Memory B cell (primary cell): Measurements from ENCODE around the gene TVP23C.
"Not testable (repeated sequence)": the region's sequence is repeated elsewhere in the genome, so short reads cannot be mapped to it uniquely, and the experiment has no call there.

ENCODE experiments used
- ATAC-seq: fragments of 150-1000 bp; cut with Tn5 transposase; 2 replicates; pipeline ENCODE4 v1.10.0; 2021; ENCODE audit warnings: low read depth, mild to moderate bottlenecking, moderate library complexity
- DNase-seq, 2 donors: peaks; one replicate each; pipeline ENCODE4 v3.0.0; 2022; ENCODE audit warnings: low spot score in 2 of 2
- H3K27ac Mint-ChIP-seq: one replicate; pipeline ENCODE4 v1.8.0; 2022; ENCODE audit warnings: mild to moderate bottlenecking, moderate library complexity, mixed read lengths
- H3K27me3 Mint-ChIP-seq: one replicate; pipeline ENCODE4 v1.8.0; 2022; ENCODE audit warnings: mixed read lengths
- H3K36me3 Mint-ChIP-seq: one replicate; pipeline ENCODE4 v1.8.0; 2022; ENCODE audit warnings: mild to moderate bottlenecking, mixed read lengths
- H3K4me1 Mint-ChIP-seq: one replicate; pipeline ENCODE4 v1.8.0; 2022; ENCODE audit warnings: mixed read lengths
- H3K4me3 Mint-ChIP-seq: one replicate; pipeline ENCODE4 v1.8.0; 2022; ENCODE audit warnings: mild to moderate bottlenecking, moderate library complexity, mixed read lengths
- H3K9me3 Mint-ChIP-seq: one replicate; pipeline ENCODE4 v1.8.0; 2022; ENCODE audit warnings: mixed read lengths

TVP23C gene

DNA sequence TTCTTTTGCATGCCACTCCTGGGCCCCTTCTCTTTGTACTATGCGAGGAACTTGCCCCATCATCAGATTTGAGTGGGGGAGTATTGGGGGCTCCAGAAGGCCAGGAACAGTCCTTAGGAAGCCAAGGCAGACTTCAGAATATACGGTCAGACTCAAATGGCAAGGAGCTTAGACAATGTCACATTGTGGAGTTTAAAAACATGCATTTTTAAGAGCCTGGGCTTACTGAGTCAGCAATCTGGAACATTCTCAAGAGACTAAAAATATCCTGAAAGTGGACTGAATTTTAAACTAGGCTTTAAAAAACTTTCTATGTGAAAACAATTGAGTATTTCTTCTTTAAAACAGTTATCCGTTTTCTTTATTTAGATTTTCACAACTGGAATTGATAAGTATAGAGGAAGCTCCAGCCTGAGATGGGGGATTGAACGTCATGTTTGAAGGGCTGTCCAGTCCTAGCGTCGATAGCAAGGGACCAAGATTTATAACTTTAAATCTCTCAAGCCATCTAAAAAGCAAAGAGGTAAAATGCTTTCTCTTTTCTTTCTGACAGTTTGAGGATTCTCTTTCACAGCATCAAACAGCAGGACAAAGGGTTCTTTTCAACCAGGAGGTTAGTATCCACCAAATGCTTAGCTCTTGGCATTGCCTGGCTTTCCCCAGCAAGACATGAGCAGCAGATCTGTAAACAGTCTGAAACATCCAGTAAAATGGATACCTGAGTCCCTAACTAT lies 50.1 kb downstream of the TVP23C start:
- no peak for DNase-seq
- ATAC-seq: no peak
- Mint-ChIP-seq H3K4me3 (no peak overlapping the region), H3K27me3 (no peaks in the 10 kb centered on the region), H3K4me1 (peaks cover 2% of the 10 kb centered on the region), H3K9me3 (no peaks in the 10 kb centered on the region), H3K27ac (no peak overlapping the region), H3K36me3 (peaks cover 25% of the 10 kb centered on the region)

DNA sequence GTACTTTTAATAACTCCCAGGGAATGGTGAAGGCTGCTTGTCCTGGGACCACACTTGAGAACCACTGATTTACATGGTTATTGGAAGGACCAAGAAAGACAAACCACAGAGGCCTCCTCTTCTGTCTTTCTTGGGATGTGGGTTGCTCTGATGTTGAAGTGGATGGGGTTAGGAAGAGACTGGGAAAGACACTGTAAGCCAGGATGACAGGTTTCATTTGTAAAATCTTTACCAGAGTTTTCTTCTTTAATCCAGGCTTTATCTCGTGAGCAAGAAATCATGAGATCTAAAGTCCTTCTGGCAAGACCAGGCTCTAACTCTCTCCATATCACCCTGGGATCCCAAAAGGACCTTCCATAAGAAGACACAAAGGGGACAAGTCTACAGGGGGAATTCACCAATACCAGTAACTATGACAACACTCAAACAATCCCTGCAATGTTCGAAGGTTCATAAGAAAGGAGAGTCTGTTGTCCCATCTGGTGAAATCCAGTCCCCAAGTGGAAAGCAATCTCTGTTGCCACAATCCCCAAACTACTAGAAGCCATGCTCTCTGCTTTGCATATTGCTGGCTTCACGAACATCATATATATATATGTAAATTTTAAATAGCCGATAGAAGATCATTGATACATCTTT lies 51.1 kb downstream of the TVP23C start:
- peaks cover 2% of the 10 kb centered on the region for H3K4me1 Mint-ChIP-seq
- H3K4me3 Mint-ChIP-seq: no peak overlapping the region
- no peak for DNase-seq
- ATAC-seq: no peak
- no peaks in the 10 kb centered on the region for H3K27me3 Mint-ChIP-seq
- peaks cover 25% of the 10 kb centered on the region for H3K36me3 Mint-ChIP-seq
- no peaks in the 10 kb centered on the region for H3K9me3 Mint-ChIP-seq
- no peak overlapping the region for H3K27ac Mint-ChIP-seq

DNA sequence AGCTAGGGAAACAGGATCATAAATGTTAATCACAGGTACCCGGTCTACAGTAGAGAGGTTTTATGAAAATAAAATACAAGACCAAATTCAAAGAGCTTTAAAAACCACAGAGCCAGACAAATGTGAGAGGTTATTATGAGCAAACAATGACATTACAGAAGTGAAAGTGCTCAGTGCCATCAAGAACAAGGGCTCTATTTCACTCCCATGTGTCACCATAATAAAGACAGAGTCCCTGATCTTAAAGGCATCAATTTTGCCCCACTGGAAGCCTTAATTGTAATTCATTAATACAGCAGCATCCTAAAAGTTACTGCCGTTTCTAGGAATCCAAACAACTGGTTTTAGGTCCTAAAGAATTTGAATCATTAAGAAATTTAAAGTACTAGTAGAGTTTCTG lies 52.1 kb downstream of the TVP23C start:
- no peaks in the 10 kb centered on the region for H3K9me3 Mint-ChIP-seq
- no peaks in the 10 kb centered on the region for H3K27me3 Mint-ChIP-seq
- H3K4me3 Mint-ChIP-seq: no peak overlapping the region
- no peak for DNase-seq
- peaks cover 23% of the 10 kb centered on the region for H3K36me3 Mint-ChIP-seq
- peaks cover 2% of the 10 kb centered on the region for H3K4me1 Mint-ChIP-seq
- no peak overlapping the region for H3K27ac Mint-ChIP-seq
- ATAC-seq: no peak

DNA sequence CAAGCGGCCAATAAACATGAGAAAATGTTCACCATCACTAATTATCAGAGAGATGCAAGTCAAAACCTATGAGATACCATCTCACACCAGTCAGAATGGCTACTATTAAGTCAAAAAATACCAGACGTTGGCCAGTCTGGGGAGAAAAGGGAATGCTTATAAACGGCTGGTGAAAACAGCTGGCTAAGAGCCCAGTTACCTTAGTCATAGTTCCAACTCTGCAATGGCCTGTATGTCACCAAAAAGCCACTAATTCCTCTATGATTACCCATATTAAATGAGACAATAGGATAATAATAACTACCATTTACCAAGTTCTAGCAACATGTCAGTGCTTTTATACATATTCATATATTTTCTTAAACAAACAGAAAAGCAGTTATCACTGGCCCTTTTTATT lies 52.9 kb downstream of the TVP23C start:
- H3K4me3 Mint-ChIP-seq: no peak overlapping the region
- H3K27ac Mint-ChIP-seq: no peak overlapping the region
- H3K4me1 Mint-ChIP-seq: peaks cover 2% of the 10 kb centered on the region
- no peaks in the 10 kb centered on the region for H3K9me3 Mint-ChIP-seq
- peaks cover 16% of the 10 kb centered on the region for H3K36me3 Mint-ChIP-seq
- H3K27me3 Mint-ChIP-seq: no peaks in the 10 kb centered on the region
- DNase-seq (no peak), ATAC-seq (no peak)

DNA sequence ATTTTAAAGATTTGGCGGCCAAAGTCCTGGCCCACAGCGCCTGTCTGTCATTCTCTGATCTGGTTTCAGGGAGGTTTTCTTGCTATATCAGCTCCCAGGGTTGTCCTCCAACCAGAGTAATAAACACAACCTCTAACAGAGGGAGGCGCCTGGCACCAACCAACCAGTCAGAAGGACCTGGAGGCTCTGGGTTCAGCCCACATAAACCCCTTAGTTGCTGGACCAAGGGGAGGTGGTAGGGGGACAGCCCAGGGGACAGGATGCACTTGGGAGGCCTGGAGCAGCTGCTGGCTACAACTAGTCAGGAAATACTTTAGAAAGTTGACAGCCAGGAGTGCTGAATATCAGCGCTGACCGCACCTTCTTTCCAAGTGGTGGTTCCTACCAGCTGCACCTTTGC lies 54.2 kb downstream of the TVP23C start:
- no peak for DNase-seq
- H3K9me3 Mint-ChIP-seq: no peaks in the 10 kb centered on the region
- H3K4me3 Mint-ChIP-seq: no peak overlapping the region
- H3K27ac Mint-ChIP-seq: no peak overlapping the region
- peaks cover 11% of the 10 kb centered on the region for H3K36me3 Mint-ChIP-seq
- no peak for ATAC-seq
- no peaks in the 10 kb centered on the region for H3K27me3 Mint-ChIP-seq
- H3K4me1 Mint-ChIP-seq: peaks cover 2% of the 10 kb centered on the region

DNA sequence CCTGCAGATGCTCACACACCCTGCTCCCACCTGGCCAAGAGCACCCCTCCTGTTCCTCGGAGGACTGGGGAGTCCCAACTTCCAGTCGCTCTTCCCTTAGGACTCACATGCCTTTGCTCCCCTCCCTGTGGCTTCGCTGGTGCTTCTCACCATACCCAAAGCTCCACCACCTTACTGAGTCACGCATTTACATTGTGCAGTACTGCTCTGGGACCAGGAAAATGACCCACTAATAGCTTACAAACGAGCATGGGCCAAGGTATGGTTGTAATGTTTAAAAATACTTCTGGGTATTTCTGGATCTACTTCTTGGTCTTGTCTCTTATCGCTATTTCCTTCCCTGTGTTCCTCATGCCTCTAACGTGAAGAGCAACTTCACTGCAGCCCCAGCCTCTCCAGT lies 54.8 kb downstream of the TVP23C start:
- H3K4me3 Mint-ChIP-seq: no peak overlapping the region
- H3K27me3 Mint-ChIP-seq: no peaks in the 10 kb centered on the region
- no peak for ATAC-seq
- peaks cover 11% of the 10 kb centered on the region for H3K36me3 Mint-ChIP-seq
- H3K27ac Mint-ChIP-seq: no peak overlapping the region
- peaks cover 6% of the 10 kb centered on the region for H3K4me1 Mint-ChIP-seq
- H3K9me3 Mint-ChIP-seq: no peaks in the 10 kb centered on the region
- no peak for DNase-seq

DNA sequence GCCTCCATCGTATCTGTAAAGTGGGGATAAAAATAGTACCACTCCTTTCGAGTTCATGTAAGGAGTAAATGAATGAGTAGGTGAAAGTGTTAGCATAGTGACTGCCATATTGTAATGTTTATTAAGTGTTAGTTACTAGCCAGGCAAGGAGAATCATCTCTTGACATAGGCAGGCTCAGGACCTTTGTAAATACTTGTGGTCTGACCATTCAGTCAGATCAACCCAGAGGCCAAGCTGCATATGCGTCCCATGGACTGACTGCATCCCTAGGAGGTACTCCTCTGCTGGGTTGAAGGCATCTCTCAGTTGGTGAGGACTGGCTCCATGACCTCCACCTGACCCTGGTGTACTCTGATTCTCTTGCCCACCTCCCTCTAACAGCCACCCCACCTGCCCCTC lies 55.4 kb downstream of the TVP23C start:
- H3K27ac Mint-ChIP-seq: no peak overlapping the region
- H3K36me3 Mint-ChIP-seq: peaks cover 11% of the 10 kb centered on the region
- ATAC-seq (no peak), DNase-seq (no peak)
- H3K9me3 Mint-ChIP-seq: no peaks in the 10 kb centered on the region
- no peaks in the 10 kb centered on the region for H3K27me3 Mint-ChIP-seq
- H3K4me3 Mint-ChIP-seq: no peak overlapping the region
- peaks cover 8% of the 10 kb centered on the region for H3K4me1 Mint-ChIP-seq

DNA sequence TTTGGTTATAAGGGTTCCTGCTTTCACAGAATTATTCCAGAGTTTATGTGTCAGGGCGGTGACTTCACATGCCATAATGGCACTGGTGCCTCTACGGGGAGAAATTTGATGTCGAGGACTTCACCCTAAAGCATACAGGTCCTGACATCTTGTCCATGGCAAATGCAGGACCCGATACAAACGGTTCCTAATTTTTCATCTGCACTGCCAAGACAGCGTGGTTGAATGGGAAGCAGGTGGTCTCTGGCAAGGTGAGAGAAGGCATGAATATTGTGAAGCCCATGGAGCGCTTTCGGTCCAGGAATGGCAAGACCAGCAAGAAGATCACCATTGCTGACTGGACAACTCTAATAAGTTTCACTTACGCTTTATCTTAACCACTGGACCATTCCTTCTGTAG lies 56.3 kb downstream of the TVP23C start:
- peaks cover 12% of the 10 kb centered on the region for H3K36me3 Mint-ChIP-seq
- H3K9me3 Mint-ChIP-seq: no peaks in the 10 kb centered on the region
- ATAC-seq: no peak
- H3K27me3 Mint-ChIP-seq: no peaks in the 10 kb centered on the region
- peaks cover 10% of the 10 kb centered on the region for H3K4me1 Mint-ChIP-seq
- H3K27ac Mint-ChIP-seq: no peak overlapping the region
- DNase-seq: no peak
- H3K4me3 Mint-ChIP-seq: no peak overlapping the region

DNA sequence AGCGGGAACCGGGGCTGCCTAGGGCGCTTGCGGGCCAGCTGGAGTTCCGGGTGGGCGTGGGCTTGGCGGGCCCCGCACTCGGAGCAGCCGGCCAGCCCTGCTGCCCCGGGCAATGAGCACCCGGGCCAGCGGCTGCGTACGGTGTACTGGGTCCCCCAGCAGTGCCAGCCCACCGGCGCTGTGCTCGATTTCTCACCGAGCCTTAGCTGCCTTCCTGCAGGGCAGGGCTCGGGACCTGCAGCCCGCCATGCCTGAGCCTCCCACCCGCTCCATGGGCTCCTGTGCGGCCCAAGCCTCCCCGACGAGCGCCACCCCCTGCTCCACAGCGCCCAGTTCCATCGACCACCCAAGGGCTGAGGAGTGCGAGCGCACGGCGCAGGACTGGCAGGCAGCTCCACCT lies 57.6 kb downstream of the TVP23C start:
- ATAC-seq, H3K27me3 Mint-ChIP-seq, H3K4me3 Mint-ChIP-seq, DNase-seq, H3K9me3 Mint-ChIP-seq, H3K27ac Mint-ChIP-seq: not testable (repeated sequence)
- Mint-ChIP-seq H3K4me1 (peaks cover 10% of the 10 kb centered on the region), H3K36me3 (peaks cover 13% of the 10 kb centered on the region)

DNA sequence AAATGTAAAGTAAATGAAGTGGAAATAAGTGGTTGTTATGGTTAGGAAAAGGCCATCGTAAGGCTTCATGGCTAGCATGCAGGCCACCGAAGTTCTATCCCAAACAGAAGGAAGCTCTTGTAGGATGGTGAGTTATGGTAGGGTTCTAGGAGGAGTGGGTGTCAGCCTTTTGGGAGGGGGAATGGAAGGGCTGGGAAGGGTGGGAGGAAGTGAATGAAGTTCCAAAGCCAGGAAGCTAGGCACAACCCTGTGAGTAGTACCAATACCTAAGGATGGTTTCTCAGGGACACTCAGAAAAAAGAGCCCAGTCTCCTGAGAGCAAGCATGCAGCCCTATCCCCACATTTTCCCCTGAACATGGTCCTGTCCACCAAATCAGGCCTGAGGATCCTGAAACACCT lies 59.6 kb downstream of the TVP23C start:
- Mint-ChIP-seq H3K4me3 (no peak overlapping the region), H3K27ac (no peak overlapping the region), H3K36me3 (peaks cover 16% of the 10 kb centered on the region), H3K4me1 (peaks cover 10% of the 10 kb centered on the region), H3K27me3 (no peaks in the 10 kb centered on the region), H3K9me3 (no peaks in the 10 kb centered on the region)
- no peak for ATAC-seq
- no peak for DNase-seq

DNA sequence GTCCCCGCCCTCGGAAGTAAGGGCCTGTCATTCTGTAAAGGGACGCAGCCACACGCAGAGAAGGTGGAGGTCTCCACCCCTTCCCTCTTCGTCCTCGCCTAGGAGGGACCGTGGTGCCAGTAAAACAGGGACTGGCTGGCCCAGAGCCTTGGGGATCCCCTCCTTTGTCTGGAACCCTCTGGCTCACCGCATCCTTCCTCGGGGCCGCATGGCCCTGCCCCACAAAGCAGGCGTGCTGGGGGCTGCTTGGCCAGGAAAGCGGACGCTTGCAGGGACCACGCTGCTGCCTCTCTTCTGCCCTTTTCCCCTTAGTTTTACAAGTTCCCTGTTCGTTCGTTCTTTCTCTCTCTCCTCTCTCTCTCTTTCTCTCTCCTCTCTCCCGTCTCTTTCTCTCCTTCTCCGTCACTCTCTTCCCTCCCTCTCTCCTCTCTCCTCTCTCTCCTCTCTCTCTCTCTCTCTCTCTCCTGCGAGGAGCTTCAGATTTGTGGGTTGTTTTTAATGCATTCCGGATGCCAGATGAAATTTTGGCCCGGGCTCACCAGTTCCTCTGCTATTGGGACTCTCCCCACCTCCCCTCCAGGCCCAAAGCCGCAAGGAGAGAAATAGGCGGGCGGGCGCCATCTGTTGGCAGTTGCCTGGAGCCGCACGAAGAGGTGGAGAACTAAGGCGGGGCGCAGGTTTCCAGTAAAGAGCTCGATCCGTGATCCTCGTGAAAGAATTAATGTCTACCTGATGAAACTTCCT lies 60.7 kb downstream of the TVP23C start:
- ATAC-seq: peak; percentile 97
- Mint-ChIP-seq H3K4me3 (peak overlapping the region; percentile 33), H3K27ac (no peak overlapping the region)

DNA sequence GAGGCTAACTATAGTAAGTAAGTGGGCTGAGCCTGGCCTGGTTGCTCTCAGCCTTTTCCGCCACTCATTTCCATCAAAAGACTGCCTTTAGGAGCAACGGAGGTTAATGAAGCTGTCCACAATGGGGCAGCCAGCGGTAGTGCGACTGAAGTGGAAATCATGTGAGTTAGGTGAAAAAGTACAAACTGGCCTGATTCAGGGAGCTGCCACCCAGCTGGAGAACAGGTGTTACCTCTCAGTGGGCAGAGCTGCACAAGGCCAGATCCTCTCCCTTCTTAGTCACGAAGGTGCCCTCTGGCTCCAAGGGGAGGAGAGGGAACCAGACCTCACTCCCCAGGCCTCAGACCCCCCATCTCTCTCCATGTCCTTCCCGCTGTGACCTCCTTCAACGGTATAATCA lies 61.5 kb downstream of the TVP23C start:
- no peaks in the 10 kb centered on the region for H3K9me3 Mint-ChIP-seq
- ATAC-seq (no peak), DNase-seq (no peak)
- peaks cover 13% of the 10 kb centered on the region for H3K36me3 Mint-ChIP-seq
- no peak overlapping the region for H3K4me3 Mint-ChIP-seq
- H3K27me3 Mint-ChIP-seq: no peaks in the 10 kb centered on the region
- H3K4me1 Mint-ChIP-seq: peaks cover 10% of the 10 kb centered on the region
- H3K27ac Mint-ChIP-seq: no peak overlapping the region

More for the DNA sequence above, 60.7 kb downstream of the TVP23C start:
- Mint-ChIP-seq H3K4me1 (peaks cover 10% of the 10 kb centered on the region), H3K9me3 (no peaks in the 10 kb centered on the region), H3K27me3 (no peaks in the 10 kb centered on the region), H3K36me3 (peaks cover 13% of the 10 kb centered on the region)
- peak; percentile 54 to 64 for DNase-seq

DNA sequence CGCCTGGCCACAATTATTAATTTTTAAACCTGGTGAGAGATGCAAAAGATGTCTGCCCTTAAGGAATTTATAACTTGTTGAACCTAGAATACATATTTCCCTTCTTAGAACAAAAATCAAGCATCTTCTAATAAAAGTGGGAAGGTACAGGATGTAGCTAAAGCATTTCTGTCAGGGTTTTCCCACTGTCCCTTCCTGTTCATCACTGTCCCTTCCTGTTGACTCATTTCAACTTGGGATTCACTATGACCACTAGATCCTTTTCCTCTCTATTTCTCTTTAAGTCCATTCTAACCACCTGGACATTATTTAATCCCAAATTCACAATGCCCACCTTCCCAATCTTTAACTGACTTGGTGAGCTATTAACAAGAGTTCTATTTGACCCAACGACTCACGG lies 62.0 kb downstream of the TVP23C start:
- Mint-ChIP-seq H3K4me3 (no peak overlapping the region), H3K27ac (no peak overlapping the region), H3K9me3 (no peaks in the 10 kb centered on the region), H3K36me3 (peaks cover 12% of the 10 kb centered on the region), H3K4me1 (peaks cover 10% of the 10 kb centered on the region), H3K27me3 (no peaks in the 10 kb centered on the region)
- DNase-seq (no peak), ATAC-seq (no peak)

DNA sequence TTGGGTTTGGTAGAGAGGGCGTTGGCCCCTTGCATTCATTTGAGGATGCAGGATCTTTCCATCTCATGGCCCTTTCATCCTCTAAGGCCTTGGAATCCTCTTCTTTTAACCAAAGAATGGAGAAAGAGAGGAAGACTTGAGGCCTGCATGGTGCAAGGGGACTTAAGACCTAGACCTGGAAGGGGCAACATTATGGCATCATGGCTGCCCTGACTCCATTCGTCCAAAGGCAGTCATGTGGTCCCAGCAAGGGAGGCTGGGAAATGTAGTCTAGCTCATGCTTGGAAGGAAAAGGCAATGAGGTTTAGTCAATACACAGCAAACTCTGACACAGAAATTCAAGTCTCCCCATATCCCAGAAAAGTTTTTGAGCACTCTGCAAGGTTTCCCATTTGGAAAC lies 65.2 kb downstream of the TVP23C start:
- Mint-ChIP-seq H3K36me3 (peaks cover 19% of the 10 kb centered on the region), H3K4me3 (no peak overlapping the region), H3K9me3 (no peaks in the 10 kb centered on the region), H3K27me3 (no peaks in the 10 kb centered on the region), H3K4me1 (peaks cover 6% of the 10 kb centered on the region), H3K27ac (no peak overlapping the region)
- DNase-seq: no peak
- no peak for ATAC-seq
